OCI-LY7 (cell line): ENCODE results near the gene QDPR.

Experiments
- CTCF ChIP-seq: fragments of 200-600 bp; sonication (generic); conservative IDR thresholded peaks from 2 replicates; pipeline ENCODE4 v1.5.1; 2014; ENCODE audit warnings: mild to moderate bottlenecking, antibody characterized with exemption, low read length, moderate library complexity, mixed read lengths
- EZH2phosphoT487 ChIP-seq: fragments of 200-600 bp; sonication (generic); IDR thresholded peaks from 2 replicates; pipeline ENCODE4 v1.6.1; 2018; ENCODE audit warnings: low read depth, borderline replicate concordance, mild to moderate bottlenecking, mixed run types, antibody characterized with exemption, low read length, moderate library complexity, mixed read lengths

- TF ChIP-seq CTCF (no peak), EZH2phosphoT487 (no peak)
Measured at GRCh38 chr4:17510582-17510981, 1.3 kb downstream of the QDPR start.
